GM10266 (cell line): ENCODE data around the gene PARVB.

ENCODE experiments used
- DNase-seq: peaks from one replicate; pipeline ENCODE4 v3.0.0; 2012; ENCODE audit errors: extremely low spot score
- TF ChIP-seq, protein P1 (sequence below): IDR thresholded peaks from 2 replicates; pipeline ENCODE4 v1.5.1; 2012; ENCODE audit warnings: mild to moderate bottlenecking, low read depth; ENCODE audit not compliant: control insufficient read depth, insufficient read depth; ENCODE audit errors: missing control alignments

The PARVB gene

GRCh38 chr22:44082801-44083200, 58.7 kb downstream of the PARVB start:
- DNase-seq: no peak
- TF ChIP-seq, protein P1, sequence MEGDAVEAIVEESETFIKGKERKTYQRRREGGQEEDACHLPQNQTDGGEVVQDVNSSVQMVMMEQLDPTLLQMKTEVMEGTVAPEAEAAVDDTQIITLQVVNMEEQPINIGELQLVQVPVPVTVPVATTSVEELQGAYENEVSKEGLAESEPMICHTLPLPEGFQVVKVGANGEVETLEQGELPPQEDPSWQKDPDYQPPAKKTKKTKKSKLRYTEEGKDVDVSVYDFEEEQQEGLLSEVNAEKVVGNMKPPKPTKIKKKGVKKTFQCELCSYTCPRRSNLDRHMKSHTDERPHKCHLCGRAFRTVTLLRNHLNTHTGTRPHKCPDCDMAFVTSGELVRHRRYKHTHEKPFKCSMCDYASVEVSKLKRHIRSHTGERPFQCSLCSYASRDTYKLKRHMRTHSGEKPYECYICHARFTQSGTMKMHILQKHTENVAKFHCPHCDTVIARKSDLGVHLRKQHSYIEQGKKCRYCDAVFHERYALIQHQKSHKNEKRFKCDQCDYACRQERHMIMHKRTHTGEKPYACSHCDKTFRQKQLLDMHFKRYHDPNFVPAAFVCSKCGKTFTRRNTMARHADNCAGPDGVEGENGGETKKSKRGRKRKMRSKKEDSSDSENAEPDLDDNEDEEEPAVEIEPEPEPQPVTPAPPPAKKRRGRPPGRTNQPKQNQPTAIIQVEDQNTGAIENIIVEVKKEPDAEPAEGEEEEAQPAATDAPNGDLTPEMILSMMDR: no peak

DNA sequence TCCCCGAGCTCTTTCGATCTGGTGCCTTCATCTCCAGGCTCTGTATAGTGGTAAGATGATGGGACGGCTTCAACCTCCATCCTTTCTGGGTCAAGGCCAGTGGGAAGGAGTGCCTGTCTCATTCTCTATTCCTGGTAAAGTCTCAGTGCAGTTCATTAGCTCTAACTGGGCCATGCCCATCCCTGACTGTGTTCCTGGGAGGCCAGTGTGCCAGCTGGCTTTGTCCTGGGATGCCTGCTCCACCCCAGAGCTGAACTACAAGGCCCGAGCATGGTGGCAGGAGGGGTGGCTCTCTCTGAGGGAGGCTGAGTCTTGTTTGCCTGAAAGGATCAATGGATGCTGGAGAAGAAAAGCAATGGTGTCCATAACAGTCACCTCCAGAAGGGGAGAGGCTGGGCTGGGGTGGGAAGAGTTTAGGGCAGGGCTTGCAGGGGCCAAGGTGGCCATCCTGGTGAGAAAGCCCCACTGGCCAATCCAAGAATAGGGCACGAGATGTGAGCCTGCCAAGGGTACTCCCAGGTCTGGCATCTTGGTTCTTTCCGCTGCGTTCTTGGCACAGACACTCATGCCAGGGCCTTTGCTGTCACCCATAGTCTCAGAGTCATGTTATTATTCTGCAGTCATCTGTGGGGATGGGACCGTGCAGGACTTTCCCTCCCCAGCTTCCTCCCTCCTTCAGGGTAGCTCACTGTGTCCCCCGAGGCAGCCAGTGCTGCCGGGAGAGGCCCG, 60.1 kb downstream of the PARVB start:
- no peak for DNase-seq
- TF ChIP-seq, protein P1: no peak

GRCh38 chr22:44085743-44086270, 61.7 kb downstream of the PARVB start:
- TF ChIP-seq, protein P1: peak; percentile 57
- peak; percentile 68 for DNase-seq

GRCh38 chr22:44086271-44087088, 62.4 kb downstream of the PARVB start:
- TF ChIP-seq, protein P1: no peak
- no peak for DNase-seq

- DNase-seq: no peak
- TF ChIP-seq, protein P1: no peak
Observed at GRCh38 chr22:44087089-44087430, 63.0 kb downstream of the PARVB start.

GRCh38 chr22:44088976-44089570, 65.0 kb downstream of the PARVB start:
- TF ChIP-seq, protein P1: no peak
- DNase-seq: no peak
